SK-N-SH treated with all-trans-retinoic acid at 6 μM for 48 hours (cell line): ENCODE measurements around the gene KCNA5.

Experiments
- ATAC-seq: fragments of 200-7000 bp; cut with Tn5 transposase; 3 replicates; pipeline ENCODE4 v1.9.1; 2020; ENCODE audit warnings: mild to moderate bottlenecking, moderate library complexity
- ARNTL ChIP-seq: fragments of 450-650 bp; formaldehyde crosslinking; IDR thresholded peaks from 2 replicates; pipeline ENCODE4 v1.5.0; 2020; ENCODE audit warnings: low read depth, mild to moderate bottlenecking, moderate library complexity, borderline replicate concordance
- GLIS3 ChIP-seq: fragments of 250-450 bp; sonication (Bioruptor Pico); IDR thresholded peaks from 2 replicates; pipeline ENCODE4 v1.5.0; 2020; ENCODE audit warnings: mild to moderate bottlenecking, moderate library complexity
- ISL1 ChIP-seq: fragments of 250-450 bp; sonication (Bioruptor Pico); IDR thresholded peaks from 2 replicates; pipeline ENCODE4 v2.1.2; 2022; ENCODE audit warnings: mild to moderate bottlenecking, moderate library complexity
- OSR1 ChIP-seq: fragments of 250-450 bp; sonication (Bioruptor Pico); IDR thresholded peaks from 2 replicates; pipeline ENCODE4 v1.8.0; 2022; ENCODE audit warnings: moderate library complexity, mild to moderate bottlenecking, inconsistent platforms
- PPARA ChIP-seq: fragments of 250-450 bp; sonication (Bioruptor Pico); IDR thresholded peaks from 2 replicates; pipeline ENCODE4 v1.5.0; 2020; ENCODE audit warnings: mild to moderate bottlenecking, borderline replicate concordance
- RARB ChIP-seq: fragments of 250-450 bp; sonication (Bioruptor Pico); IDR thresholded peaks from 2 replicates; pipeline ENCODE4 v1.8.0; 2021; ENCODE audit warnings: mild to moderate bottlenecking, moderate library complexity
- SNAI2 ChIP-seq: fragments of 250-450 bp; sonication (Bioruptor Pico); IDR thresholded peaks from 2 replicates; pipeline ENCODE4 v1.5.0; 2020; ENCODE audit warnings: mild to moderate bottlenecking, moderate library complexity
- TCF4 ChIP-seq: fragments of 250-450 bp; sonication (Bioruptor Pico); IDR thresholded peaks from 2 replicates; pipeline ENCODE4 v1.8.0; 2021; ENCODE audit warnings: mild to moderate bottlenecking, moderate library complexity, borderline replicate concordance
- TOX ChIP-seq: fragments of 250-450 bp; sonication (Bioruptor Pico); IDR thresholded peaks from 2 replicates; pipeline ENCODE4 v1.8.0; 2021; ENCODE audit warnings: mild to moderate bottlenecking, moderate library complexity, borderline replicate concordance
- ZC3H10 ChIP-seq: fragments of 250-450 bp; sonication (Bioruptor Pico); IDR thresholded peaks from 2 replicates; pipeline ENCODE4 v1.5.1; 2021; ENCODE audit warnings: mild to moderate bottlenecking, moderate library complexity
- ZFP3 ChIP-seq: fragments of 250-450 bp; sonication (Bioruptor Pico); IDR thresholded peaks from 2 replicates; pipeline ENCODE4 v1.5.0; 2020; ENCODE audit warnings: mild to moderate bottlenecking, moderate library complexity
- ZFP30 ChIP-seq: fragments of 450-650 bp; formaldehyde crosslinking; IDR thresholded peaks from 2 replicates; pipeline ENCODE4 v1.5.0; 2022; ENCODE audit warnings: mild to moderate bottlenecking, moderate library complexity
- ZNF565 ChIP-seq: fragments of 450-650 bp; formaldehyde crosslinking; conservative IDR thresholded peaks from 2 replicates; pipeline ENCODE4 v1.5.0; 2020; ENCODE audit warnings: low read depth, mild to moderate bottlenecking, moderate library complexity
- ZNF70 ChIP-seq: fragments of 450-650 bp; formaldehyde crosslinking; IDR thresholded peaks from 2 replicates; pipeline ENCODE4 v1.5.0; 2020; ENCODE audit warnings: mild to moderate bottlenecking, moderate library complexity
- ZNF8 ChIP-seq: fragments of 450-650 bp; formaldehyde crosslinking; IDR thresholded peaks from 2 replicates; pipeline ENCODE4 v1.5.0; 2020; ENCODE audit warnings: mild to moderate bottlenecking, moderate library complexity
- TF ChIP-seq, protein P1 (sequence below): fragments of 250-450 bp; sonication (Bioruptor Pico); IDR thresholded peaks from 2 replicates; pipeline ENCODE4 v1.8.0; 2021; ENCODE audit warnings: low read depth, mild to moderate bottlenecking, moderate library complexity, borderline replicate concordance
- TF ChIP-seq, protein P2 (sequence below): fragments of 250-450 bp; sonication (Bioruptor Pico); IDR thresholded peaks from 2 replicates; pipeline ENCODE4 v1.8.0; 2020; ENCODE audit warnings: mild to moderate bottlenecking, moderate library complexity, borderline replicate concordance
- TF ChIP-seq, protein P3 (sequence below): fragments of 250-450 bp; sonication (Bioruptor Pico); IDR thresholded peaks from 2 replicates; pipeline ENCODE4 v1.5.1; 2020; ENCODE audit warnings: low read depth, mild to moderate bottlenecking, moderate library complexity
- TF ChIP-seq, protein P4 (sequence below): fragments of 250-450 bp; sonication (Bioruptor Pico); IDR thresholded peaks from 2 replicates; pipeline ENCODE4 v1.5.1; 2021; ENCODE audit warnings: mild to moderate bottlenecking, moderate library complexity

Gene KCNA5

DNA sequence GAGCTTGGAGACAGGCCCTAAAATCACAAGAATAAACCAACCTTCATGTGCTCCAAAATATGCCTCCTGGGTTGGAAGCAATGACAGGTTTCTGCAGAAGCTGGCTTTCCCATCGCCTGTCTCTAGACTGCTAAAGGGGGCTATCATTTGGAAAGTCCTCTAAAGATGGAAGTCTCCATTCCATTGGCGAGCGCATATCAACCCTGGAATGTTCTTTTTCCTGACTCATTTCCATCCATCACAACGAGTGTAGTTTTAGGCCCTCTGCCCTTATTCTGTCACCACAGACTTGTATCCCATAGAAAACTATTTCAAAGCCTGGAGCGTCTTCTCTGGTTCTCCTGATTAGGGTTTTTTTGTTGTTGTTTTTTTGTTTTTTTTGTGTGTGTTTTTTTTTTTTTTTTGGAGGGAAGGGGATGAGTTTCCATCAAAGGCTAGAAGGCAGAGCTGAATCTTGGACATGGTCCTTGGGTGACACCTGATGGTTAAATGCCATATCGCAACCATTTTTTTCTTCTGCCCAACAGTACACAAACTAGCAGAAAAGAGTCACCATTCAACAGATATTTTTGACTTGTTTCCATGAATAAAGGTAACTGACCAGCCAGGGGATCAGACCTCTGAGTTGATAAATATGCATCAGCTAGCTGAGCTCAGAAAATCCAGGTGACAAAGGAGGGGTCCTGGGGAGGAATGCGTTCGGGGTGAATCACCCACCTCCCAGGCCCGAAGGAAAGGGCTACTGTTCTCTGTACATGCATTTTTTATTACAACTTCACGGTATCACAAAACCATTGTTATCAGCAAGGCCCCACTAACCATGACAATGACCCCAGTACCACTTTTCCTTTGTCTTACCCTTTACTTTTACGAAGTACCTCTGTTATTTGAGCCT is 40.5 kb downstream of the KCNA5 start:
- TF ChIP-seq, protein P1, sequence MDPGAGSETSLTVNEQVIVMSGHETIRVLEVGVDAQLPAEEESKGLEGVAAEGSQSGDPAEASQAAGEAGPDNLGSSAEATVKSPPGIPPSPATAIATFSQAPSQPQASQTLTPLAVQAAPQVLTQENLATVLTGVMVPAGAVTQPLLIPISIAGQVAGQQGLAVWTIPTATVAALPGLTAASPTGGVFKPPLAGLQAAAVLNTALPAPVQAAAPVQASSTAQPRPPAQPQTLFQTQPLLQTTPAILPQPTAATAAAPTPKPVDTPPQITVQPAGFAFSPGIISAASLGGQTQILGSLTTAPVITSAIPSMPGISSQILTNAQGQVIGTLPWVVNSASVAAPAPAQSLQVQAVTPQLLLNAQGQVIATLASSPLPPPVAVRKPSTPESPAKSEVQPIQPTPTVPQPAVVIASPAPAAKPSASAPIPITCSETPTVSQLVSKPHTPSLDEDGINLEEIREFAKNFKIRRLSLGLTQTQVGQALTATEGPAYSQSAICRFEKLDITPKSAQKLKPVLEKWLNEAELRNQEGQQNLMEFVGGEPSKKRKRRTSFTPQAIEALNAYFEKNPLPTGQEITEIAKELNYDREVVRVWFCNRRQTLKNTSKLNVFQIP (CRISPR knock-in tag): no peak
- TF ChIP-seq, protein P2, sequence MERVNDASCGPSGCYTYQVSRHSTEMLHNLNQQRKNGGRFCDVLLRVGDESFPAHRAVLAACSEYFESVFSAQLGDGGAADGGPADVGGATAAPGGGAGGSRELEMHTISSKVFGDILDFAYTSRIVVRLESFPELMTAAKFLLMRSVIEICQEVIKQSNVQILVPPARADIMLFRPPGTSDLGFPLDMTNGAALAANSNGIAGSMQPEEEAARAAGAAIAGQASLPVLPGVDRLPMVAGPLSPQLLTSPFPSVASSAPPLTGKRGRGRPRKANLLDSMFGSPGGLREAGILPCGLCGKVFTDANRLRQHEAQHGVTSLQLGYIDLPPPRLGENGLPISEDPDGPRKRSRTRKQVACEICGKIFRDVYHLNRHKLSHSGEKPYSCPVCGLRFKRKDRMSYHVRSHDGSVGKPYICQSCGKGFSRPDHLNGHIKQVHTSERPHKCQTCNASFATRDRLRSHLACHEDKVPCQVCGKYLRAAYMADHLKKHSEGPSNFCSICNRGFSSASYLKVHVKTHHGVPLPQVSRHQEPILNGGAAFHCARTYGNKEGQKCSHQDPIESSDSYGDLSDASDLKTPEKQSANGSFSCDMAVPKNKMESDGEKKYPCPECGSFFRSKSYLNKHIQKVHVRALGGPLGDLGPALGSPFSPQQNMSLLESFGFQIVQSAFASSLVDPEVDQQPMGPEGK (CRISPR knock-in tag): no peak
- TF ChIP-seq RARB (CRISPR knock-in tag) (no peak), ZFP3 (CRISPR knock-in tag) (no peak), OSR1 (CRISPR knock-in tag) (no peak), ZFP30 (CRISPR knock-in tag) (no peak)
- TF ChIP-seq, protein P3, sequence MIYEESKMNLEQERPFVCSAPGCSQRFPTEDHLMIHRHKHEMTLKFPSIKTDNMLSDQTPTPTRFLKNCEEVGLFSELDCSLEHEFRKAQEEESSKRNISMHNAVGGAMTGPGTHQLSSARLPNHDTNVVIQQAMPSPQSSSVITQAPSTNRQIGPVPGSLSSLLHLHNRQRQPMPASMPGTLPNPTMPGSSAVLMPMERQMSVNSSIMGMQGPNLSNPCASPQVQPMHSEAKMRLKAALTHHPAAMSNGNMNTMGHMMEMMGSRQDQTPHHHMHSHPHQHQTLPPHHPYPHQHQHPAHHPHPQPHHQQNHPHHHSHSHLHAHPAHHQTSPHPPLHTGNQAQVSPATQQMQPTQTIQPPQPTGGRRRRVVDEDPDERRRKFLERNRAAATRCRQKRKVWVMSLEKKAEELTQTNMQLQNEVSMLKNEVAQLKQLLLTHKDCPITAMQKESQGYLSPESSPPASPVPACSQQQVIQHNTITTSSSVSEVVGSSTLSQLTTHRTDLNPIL: no peak
- ATAC-seq: peak; percentile 74

DNA sequence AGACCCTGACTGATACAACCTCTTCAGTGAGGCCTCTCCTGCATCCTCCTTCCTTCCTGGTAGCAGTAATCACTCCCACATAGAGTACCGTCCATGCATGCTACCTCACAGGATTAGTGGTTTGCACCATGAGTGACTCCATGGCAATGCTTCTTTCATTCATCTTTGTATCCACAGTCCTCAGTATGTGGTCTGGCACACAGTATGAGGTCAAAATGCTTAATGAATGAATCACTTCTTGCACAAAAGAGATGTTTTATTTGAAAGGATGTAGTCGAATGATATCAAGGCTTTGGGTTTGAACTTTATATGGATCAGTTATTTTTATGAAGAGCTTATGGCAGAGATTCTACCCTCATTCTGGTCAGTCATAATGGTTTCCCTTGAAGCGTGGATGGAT is 42.2 kb downstream of the KCNA5 start:
- TF ChIP-seq OSR1 (CRISPR knock-in tag) (no peak), ZFP30 (CRISPR knock-in tag) (no peak), ZC3H10 (no peak), TCF4 (CRISPR knock-in tag) (no peak), ISL1 (CRISPR knock-in tag) (no peak), ZNF565 (CRISPR knock-in tag) (no peak), ZNF70 (CRISPR knock-in tag) (no peak), TOX (CRISPR knock-in tag) (no peak)
- TF ChIP-seq, protein P2 (CRISPR knock-in tag): no peak
- peak; percentile 40; the same call in 2 of the 3 replicates for ATAC-seq

DNA sequence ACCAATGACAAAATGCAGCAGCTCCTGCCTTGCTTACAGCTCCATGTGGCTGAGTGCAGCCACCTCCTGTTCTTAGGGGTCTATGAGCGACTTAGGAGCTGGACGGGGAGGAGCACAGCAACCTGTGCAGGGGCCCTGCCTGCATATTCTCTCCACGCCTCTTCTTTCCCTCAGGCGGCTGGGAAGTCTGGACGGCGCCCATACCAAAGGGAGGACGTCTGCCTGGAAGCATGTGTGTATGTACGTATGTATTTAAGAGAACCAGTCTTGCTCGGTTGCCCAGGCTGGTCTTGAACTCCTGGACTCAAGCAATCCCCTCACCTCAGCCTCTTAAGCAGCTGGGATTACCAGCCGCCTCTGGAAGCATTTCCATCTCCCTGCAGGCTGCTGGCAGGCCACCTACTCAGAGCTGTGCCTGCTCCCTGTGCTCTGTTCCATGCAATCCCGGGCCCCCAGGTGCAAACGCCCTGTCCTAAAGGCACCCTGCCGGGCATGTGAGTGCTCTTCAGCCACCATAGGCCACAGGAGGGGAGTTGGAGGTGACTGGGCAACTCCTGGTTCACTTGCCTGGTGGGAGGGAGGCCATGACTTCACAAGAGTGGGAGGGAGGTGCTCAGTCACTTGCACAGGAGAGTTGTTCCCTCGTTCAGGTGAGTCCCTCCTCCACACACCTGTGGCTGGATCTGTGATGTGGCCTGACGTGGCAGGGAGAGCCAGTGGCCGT is 44.3 kb downstream of the KCNA5 start:
- ATAC-seq: no peak
- no peak for TF ChIP-seq ZNF565 (CRISPR knock-in tag)
- TF ChIP-seq GLIS3: no peak
- TF ChIP-seq ZC3H10: no peak
- TF ChIP-seq, protein P3: no peak
- TF ChIP-seq SNAI2: no peak
- no peak for TF ChIP-seq ARNTL (CRISPR knock-in tag)
- TF ChIP-seq ZFP3 (CRISPR knock-in tag): no peak
- TF ChIP-seq, protein P4, sequence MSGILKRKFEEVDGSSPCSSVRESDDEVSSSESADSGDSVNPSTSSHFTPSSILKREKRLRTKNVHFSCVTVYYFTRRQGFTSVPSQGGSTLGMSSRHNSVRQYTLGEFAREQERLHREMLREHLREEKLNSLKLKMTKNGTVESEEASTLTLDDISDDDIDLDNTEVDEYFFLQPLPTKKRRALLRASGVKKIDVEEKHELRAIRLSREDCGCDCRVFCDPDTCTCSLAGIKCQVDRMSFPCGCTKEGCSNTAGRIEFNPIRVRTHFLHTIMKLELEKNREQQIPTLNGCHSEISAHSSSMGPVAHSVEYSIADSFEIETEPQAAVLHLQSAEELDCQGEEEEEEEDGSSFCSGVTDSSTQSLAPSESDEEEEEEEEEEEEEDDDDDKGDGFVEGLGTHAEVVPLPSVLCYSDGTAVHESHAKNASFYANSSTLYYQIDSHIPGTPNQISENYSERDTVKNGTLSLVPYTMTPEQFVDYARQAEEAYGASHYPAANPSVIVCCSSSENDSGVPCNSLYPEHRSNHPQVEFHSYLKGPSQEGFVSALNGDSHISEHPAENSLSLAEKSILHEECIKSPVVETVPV (CRISPR knock-in tag): no peak
- TF ChIP-seq ZNF8 (CRISPR knock-in tag): no peak
- TF ChIP-seq, protein P1 (CRISPR knock-in tag): no peak
- TF ChIP-seq, protein P2 (CRISPR knock-in tag): no peak
- TF ChIP-seq PPARA (CRISPR knock-in tag): no peak
